ENCODE measurements around the gene THSD4.

The THSD4 gene

DNA sequence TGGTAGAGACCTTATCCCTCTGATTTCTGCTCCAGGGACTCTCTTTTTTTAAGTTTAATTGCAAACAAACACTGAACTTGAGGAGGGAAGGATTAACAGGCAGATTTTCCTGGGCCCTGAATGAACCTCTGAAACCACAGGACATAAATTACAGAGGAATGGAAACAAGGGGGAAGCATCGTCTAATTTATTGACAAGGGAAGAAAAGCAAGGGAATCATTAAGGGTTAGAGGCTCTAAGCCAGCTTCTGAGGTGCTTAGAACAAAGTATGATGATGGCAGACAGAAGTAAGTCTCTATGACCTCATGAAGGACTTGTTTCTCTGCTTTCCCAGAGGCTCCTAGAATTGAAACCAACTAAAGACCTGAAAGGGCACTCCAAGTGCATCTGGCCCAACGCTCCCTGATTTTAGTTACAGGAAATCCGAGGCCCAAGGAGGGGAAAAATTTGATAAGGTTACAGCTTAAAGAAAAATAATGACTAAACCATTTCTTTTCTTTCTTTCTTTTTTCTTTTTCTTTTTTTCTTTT lies 450.4 kb downstream of the THSD4 start:
- DNase-seq: no peak

DNA sequence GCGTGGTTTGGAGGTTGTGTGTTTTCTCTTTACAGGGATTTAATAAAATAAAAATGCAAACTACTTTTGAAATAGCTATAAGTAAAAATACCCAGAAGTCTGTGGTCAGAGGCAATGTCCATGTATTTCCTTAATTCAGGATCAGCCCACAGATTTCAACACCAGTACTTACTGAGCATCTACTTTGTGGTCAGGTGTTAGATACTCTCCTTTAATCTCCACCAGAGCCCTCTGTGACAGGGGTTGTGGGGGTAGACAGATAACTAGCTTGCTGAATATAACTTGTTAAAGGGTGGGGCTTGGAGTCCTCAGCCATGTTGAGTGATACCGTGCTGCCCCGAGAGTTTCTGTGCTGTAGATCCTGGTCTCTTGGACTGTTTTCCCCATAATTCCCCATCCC lies 451.0 kb downstream of the THSD4 start:
- DNase-seq: no peak

DNA sequence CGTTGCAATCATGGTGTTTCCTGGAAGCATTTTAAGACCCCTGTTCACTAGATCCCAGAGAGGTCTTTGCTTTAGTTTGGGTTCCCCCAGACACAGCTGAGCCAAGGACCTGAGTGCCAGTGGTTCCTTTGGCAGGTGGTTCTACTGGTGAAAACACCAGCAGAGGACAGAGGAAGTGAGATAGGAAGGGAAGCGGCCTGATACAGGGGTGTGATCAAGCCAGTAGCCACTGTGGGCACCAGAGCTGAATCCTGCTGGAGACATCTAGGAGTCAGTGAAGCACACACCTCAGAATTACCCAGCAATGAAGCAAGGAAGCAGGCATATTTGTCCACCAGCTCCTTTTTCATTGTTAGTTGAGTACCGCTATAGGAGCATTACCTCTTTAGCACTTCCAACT lies 451.9 kb downstream of the THSD4 start:
- no peak for DNase-seq

DNA sequence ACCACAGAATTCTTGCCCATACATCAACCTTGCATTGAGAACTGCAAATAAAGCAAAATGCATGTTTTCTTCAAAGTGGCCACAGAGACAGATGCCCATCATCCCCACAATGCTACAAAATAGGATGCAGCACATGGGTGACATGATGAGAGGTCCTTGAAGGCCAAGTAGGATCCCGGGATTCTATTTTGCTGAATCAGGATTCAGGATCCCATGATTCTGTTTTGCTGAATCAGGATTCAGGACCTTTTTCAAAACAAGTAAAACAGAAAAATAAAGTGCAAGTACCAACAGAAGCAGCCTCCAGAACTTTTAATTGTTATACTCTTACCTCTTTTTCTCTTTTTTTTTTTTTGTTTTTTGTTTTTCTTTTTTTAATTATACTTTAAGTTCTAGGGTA lies 453.0 kb downstream of the THSD4 start:
- DNase-seq: no peak

DNA sequence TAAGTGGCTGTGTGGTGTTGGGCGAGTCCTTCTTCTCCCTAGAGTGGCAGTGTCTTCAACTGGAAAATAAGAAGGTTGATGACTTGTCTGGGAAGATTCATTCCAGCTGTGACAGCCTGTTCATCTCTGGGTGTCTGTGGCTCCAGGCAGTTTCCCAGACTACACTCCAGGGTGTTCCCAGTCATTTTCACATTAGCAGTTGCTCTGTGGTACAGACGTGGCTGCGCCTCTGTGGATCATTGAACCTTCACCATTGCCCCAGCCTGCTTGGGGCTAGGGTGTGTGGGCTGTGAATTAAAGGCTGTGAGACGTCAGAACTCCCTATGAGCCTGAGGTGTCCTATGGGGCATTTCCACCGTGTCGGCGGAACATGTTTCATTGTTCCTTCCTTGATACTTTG lies 455.5 kb downstream of the THSD4 start:
- no peak for DNase-seq

DNA sequence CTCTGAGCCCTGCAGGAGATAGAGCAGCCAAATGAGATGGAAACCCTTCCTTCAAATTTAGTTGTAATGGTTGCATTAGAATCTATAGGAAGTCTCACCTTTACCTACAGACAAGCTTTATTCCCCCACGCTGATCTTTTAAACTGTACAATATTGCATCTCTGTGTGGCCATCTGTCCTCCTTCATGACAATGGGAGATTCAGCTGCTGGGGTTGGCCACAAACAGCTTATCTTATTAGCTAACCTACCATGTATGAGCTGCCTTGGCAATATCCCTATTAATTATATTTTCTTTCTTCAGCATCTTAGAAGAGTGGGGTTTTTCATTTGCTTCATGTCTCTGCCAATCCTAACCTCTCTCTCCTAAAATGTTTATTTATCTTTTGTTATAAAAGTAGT lies 456.4 kb downstream of the THSD4 start:
- DNase-seq: no peak

DNA sequence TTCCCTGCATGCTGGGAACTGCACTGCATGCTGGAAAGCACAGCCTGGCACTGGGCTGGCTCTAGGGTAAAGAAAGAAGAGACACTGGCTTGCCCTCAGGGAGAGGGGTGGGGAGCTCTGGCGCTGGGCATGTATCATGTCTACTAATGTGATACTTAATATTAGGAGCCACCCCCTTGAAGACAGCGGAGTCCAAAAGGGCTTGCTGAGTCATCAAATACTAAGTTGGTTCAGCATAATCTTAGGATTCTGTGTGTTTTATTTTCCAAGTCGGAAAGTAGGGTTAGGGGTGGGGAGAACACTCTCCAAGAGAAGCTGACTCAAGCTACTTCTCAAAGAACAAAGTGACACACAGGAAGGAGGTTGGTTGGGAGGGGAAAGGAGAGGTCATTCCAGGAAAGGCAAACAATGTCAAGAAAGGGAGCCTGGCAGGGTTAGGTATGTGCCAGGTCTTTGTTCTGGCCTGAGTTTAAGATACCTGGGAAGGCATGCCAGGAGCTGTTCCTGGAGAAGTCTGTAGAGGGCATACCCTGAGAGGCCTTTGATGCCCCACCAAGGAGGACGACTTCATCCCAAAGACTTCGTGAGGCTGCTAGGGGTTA lies 457.3 kb downstream of the THSD4 start:
- DNase-seq: no peak

DNA sequence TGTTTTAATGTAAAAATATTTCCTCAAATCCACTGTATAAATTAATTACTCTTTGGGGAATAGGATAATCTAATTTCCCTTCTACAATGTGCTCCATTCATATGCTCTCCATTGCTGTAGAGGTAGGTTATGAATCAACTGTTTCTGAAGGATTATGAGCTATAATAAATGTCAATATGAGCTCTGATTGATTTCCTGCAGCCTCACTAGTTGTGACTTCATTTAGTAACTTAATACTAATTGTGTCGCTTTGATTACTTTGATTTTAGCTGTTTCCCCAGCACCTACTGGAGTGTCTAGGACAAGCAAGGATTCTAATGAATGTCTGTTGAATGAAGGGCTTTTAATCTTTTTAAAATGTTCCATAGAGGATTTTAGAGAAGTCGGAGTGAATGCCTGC lies 458.3 kb downstream of the THSD4 start:
- no peak for DNase-seq

DNA sequence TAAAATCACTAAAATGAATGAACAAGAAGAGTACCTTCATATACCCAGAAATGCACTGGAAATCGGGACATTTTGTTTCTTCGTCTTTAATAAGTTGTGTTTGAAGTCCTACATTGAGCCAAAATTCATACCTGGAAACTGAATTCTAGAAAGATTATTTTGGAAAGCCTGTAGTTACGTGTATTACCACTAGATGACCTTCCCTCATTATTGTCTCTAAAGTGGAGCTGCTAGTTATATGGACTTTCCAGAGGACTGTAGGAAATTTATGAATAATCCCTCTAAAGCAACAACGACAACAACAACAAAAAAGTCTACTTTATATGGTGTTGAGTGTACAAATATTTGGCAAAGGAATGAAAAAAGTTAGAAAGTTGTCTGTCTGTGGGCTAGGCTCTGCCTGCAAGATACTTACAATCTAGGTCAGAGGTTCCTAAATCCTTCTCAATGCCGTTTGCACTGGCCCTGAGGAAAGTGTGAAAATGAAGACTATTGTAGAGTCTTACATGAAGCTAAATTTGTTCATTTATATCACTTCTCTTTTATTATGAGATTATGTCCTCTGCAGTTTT lies 460.3 kb downstream of the THSD4 start:
- DNase-seq: peak in 1 of 2 donors; percentile 1

DNA sequence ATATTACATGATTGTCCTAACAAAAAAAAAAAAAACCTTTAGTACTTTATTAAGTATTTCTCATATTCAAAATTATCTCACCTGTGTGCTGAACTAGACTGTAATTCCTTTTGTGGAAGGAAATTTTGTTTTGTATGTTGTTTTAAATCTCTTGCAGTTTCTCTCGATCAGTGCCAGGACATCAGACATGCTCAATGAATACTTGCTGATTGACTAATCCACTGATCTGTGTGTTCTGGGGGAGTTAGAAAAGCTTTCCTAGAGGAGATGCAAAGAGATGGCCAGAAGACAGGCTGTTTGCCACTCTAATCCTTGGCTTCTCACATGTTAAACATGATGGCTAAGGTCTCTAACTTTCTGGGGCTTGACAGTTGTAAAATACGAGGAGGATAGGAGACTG lies 461.8 kb downstream of the THSD4 start:
- DNase-seq: no peak

DNA sequence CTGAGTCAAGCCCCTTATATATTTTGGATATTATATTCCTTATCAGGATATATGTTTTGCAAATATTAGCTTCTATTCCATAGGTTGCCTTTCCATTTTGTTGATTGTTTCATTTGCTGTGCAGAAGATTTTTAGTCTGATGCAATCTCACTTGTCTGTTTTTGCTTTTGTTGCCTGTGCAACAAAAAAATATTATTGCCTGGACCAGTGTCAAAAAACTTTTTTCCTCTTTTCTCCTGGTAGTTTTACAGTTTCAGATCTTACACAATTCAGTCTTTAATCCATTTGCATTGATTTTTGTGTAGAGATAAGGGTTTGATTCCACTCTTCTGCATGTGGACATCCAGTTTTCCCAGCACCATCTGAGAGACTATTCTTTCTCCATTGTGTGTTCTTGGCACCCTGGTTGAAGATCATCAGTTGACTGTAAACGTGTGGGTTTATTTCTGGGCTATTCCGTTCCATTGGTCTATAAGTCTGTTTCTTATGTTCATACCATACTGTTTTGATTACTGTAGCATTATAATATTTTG lies 466.2 kb downstream of the THSD4 start:
- DNase-seq: no peak

DNA sequence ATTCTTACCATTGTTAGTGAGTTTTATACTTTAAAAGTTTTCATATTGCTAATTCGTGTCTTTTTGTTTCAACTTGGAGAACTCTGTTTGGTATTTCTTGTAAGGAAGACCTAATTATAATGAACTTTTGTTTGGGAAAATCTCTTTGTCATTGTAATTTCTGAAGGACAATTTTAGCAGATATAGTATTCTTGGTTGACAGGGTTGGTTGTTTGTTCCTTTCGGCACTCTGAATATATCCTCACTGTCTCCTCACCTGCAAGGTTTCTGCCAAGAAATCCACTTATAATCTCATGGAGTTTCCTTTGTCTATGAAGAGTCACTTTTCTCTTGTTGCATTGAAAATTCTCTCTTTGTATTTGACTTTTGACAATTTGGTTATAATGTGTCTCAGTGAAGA lies 469.9 kb downstream of the THSD4 start:
- DNase-seq: no peak

DNA sequence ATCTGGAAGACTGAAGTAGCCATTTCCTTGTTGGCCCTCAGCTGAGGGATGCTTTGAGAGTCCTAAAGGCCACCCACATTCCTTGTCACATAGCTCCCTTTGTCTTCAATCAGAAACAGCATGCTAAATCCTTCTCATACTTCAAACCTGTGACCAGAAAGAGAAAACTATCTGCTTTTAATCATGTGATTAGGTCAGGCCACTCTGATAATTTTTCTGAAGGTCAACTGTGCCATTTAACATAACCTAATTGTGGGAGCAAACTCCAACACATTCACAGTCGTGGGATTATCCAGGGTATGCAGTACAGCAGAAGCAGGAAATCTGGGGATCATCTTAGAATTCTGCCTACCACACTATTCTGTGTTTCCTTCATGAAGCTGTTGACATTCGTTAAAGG lies 471.2 kb downstream of the THSD4 start:
- no peak for DNase-seq

DNA sequence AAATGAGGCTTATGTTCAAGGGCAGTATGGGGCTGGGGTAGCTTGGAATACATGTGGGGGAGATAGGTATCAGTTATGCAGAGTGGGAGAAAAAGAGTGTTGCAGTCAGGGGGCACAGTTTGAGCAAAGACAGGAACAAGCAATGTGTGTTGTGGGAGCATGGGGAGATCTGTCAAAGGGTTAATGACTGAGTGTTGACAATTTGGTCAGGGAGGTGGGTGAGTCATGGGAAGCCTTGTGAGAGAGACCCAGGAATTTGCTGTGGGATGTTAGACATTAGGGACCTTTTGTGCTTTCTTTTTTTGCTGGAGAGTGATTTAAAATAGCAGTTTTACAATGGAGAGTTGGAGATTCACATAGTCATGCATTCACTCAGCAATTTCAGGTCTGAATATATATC lies 473.5 kb downstream of the THSD4 start:
- no peak for DNase-seq

DNA sequence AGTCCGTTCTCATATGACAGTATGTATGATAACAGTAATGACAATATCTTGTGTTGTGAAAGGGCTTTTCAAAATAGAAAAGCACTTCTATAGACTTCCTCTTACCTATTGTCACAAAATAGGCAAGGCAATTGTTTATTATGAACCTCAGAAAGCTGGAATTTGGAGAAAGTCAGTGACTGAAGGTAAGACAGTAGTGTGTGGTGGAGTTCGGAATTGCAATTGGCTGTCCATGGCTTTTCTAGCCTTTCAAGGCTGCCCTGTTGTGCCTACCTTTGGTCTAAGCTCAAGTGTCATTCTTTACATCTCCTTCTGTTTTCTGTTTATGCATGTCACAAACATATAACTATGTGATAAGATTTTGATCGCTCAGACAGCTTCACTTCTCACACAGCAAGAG lies 475.8 kb downstream of the THSD4 start:
- DNase-seq: no peak

DNA sequence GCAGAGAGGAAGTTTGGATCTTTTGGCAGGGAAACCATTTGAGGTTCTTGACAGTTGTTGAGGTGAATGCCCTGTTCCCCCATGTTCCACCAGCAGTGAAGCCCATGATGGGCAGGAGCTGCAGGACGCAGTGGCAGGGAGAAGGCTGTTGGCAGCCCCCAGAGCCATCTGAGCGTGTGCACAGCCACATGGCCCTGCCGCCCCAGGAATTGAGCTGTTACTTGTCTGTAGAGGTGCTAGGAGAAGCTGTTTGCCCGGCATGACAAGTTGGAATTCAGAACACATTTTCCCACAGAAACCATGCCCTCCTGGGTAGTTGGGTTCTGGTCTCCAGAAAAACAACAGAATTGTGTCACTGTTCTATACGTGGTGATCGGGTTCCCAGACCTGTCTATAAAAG lies 476.9 kb downstream of the THSD4 start:
- DNase-seq: no peak

DNA sequence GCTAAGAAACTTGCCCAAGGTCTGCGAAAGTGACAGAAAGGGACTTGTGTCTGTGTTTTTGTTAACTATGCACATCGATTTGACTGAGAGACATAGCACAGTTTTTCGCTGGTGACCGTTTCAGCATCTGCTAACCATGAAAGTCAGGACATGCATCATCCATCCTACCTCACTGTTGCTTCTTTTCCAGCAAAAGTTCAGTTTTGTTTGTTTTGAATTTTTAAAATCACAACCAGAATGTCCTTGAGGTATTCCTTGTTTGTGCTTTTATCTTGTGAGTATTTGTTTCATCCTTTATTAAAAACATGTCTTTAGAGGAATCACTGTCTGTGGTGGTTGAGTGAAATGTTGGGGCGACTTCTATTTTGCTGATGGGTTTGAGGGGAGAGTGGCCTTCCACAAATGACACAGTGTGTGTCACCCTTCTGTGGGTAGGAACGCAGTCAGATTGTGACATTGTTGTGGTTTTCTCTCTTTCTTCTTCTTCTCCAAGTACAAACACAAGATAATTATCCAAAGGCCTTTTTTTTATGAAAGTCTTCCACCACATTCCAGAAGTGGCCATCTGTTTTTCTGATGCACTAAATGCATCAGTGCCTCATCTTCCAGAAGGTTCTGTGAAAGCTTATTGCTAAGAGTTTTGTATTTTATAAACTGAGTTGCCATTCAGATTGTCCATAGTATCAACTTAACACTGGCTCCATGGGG lies 480.7 kb downstream of the THSD4 start:
- DNase-seq: no peak

DNA sequence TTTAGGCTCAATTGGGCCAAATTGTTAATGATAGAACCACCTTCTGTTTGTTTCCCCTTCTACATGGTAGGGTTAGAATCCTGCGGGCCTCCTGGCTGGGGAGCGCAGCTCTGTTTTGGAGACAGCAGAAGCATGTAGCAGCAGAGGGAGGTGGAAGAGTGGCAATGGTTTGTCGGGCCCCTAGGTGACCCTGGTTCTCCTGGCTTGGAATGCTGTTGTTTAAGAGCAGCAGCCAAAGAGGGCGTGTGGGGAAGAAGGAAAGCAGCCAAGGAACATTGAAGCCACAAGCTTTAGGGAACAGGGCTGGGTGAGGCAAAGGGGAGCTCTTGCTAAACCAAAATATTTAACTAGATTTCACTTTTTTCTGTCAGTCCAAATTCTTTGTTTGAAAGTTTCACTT lies 481.4 kb downstream of the THSD4 start:
- no peak for DNase-seq

DNA sequence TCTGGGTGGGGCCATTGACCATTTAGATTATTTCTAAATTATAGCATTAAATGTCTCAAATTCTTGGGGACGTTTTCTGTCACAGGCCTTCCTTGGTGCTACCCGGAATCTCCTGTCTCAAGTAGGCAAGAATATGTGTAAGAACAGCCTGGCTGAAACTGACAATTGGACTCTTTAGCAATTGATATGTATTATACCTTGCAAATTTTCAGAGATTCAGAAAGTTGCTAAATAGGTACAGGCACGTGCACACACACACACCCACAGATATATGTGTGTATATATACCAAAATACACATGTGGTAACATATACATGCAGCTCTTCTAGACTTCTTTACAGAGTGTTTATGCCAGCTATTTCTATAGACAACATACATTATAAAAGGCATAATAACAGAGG lies 481.9 kb downstream of the THSD4 start:
- no peak for DNase-seq

DNA sequence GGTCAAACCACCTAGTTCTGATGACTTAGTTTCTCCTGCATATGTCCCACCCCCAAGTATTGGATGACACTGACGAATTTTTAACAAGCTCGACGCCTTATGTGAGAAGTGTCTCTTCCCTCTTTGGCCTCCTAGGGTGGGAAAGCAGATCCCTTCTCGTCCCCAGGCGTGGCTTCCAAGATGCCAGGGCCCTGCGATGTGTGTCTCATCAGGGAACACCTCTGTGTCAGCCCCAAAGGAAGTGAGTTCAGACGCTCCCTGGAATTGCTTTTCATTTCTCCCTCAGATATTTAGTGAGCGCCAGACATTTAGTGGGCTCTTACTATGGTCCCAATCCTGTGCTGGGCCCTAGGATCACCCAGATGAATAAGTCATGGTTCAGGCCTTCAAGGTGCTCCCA lies 482.4 kb downstream of the THSD4 start:
- DNase-seq: no peak

DNA sequence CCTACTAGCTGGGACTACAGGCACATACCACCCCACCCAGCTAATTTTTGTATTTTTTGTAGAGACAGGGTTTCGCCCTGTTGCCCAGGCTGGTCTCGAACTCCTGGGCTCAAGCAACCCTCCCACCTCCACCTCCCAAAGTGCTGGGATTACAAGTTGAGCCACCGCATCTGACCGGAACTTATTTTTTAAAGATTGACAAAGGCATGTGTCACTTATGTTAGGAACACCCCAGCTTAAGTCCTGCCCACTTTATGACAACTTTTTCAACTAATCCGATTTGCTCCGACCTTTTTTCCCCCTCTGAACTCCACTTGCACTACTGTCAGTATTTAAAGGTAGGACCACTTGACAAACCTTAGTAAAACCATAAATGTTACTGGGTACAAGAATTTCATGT lies 483.5 kb downstream of the THSD4 start:
- no peak for DNase-seq

DNA sequence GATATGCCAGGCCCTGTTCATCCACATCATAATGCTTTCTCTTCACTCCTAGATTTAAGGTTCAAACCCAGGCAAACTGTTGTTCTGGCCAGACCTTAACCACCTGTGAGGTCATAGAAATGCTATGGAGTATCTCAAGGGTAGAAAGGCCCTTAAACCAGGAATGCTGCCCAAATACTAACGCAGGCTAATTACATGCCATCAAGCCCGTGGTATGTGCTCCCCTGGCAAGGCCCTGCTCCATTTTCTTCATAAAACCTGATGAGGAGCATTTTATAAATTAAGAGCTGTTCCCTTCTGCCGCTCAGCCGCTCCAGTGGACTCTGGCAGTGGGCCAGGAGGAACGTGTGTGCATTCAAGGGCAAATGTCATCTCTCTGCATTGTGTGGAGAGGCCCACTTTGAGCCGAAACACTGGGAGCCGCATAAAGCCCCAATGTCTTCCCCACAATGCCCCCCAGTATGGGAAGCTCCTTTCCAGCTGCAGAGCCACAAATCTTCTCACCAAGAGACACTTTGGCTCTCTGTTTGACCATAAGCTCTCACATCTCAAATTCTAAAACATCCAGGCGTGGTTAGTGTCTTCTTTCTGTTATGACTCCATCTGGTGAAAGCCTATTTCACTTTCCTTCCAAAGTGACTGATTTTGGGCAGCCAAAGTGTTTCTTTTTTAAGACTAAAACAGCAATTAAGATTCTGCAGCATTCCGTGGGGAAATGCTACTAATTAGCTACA lies 484.3 kb downstream of the THSD4 start:
- no peak for DNase-seq

DNA sequence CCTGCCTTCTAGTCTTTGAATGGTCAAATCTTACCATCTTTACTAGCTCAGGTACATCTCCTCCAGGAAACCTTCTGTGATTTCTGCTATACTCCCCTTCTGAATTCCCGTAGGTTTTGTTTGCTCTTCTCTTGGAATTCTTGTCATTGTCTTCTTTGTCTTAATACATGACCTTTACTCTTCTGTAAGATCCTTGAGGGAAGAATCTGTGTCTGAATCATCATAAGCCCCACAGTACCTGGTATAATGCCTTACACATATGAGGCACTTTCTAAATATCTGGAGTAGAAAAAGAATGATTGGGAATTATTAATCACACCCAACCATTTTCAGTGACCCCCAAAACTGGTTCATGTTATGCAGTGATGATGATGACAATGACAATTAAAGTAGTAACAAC lies 485.0 kb downstream of the THSD4 start:
- no peak for DNase-seq
